Skin of body (tissue), 2 donors: ENCODE data around the gene USP53. TPM values are rescaled to one million over a fixed set of nuclear protein-coding genes. Genes with fewer than 3 reads are reported as not detected.
"Not testable (repeated sequence)": the region's sequence is repeated elsewhere in the genome, so short reads cannot be mapped to it uniquely, and the experiment has no call there.

Experiments used
- DNase-seq: peaks from one replicate; lab custom pipeline; 2025; lab: John Stamatoyannopoulos, UW
- total RNA-seq: library from RNA; depleted of rRNA; stranded (reverse); fragments of >200 nt; gene quantifications from one replicate; pipeline ENCODE4 v1.2.3, GENCODE V29; 2014

The USP53 gene
- 23.5 TPM for total RNA-seq

- DNase-seq: peak; percentile 88
Measured at GRCh38 chr4:119212234-119212963, at the start of gene USP53. TSS of gene USP53 (plus strand) at chr4:119212713. CDS start at chr4:119239760, 27,047 bp downstream.

DNA sequence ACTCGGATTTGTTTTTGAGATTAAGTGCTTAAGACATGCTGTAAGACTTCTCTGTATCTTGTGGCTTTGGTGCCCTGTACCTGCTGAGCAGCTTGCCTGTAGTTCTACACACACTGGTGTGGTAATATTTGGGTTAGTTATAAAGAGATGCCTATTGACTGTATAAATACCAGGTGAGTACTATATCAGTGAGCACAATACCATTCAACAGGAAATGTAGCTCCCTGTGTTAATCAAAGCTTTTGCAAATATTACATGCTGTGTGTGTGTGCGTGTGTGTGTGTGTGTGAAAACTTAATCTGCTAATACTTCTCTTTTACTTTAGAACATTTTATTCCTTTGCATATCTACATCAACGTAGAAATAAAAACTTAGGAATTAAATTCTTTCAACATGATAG, 46.7 kb upstream of the USP53 start:
- DNase-seq: no peak

DNA sequence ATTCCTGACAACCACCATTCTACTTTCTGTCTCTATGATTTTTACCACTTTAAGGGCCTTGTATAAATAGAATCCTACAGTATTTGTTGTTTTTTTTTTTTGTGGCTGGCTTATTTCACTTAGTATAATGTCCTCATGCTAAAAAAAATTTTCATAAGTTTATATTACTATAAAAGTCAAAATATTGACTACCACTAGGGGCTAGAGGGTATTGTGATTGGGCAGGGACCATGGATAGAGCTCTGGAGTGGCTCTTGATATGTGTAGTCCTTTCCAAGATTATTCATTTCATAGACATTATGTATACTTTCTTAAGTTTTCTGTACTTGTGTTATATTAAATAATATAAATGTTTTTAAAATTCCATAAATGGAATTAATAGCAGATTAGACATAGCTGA, 42.3 kb upstream of the USP53 start:
- no peak for DNase-seq

GRCh38 chr4:119172223-119172622, 40.3 kb upstream of the USP53 start:
- no peak for DNase-seq

- DNase-seq: not testable (repeated sequence)
Measured at GRCh38 chr4:119173729-119174361, 38.7 kb upstream of the USP53 start.

- no peak for DNase-seq
Measured at GRCh38 chr4:119179011-119179410, 33.5 kb upstream of the USP53 start.

- no peak for DNase-seq
Measured at GRCh38 chr4:119184128-119184527, 28.4 kb upstream of the USP53 start.

- DNase-seq: no peak
Measured at GRCh38 chr4:119189638-119190037, 22.9 kb upstream of the USP53 start.

DNA sequence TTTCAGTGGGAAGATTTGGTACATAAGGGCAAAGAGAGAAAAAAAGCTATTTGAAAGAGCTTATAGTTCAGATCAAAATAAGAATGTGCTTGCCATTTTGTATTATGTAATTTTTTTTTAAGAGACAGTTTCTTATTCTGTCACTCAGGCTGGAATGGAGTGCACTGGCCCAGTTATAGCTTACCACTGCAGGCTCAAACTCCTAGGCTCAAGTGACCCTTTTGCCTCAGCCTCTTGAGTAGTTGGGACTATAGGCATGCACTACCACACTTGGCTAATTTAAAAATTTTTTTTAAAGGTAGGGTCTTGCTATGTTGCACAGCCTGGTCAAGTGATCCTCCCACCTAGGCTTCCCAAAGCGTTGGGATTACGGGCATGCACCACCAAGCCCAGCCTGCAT, 22.2 kb upstream of the USP53 start:
- DNase-seq: no peak

- DNase-seq: no peak
Measured at GRCh38 chr4:119191505-119191904, 21.0 kb upstream of the USP53 start.

- no peak for DNase-seq
Measured at GRCh38 chr4:119197772-119198212, 14.7 kb upstream of the USP53 start.

GRCh38 chr4:119204916-119205315, 7.6 kb upstream of the USP53 start:
- DNase-seq: no peak

GRCh38 chr4:119205690-119206089, 6.8 kb upstream of the USP53 start:
- DNase-seq: no peak

- no peak for DNase-seq
Measured at GRCh38 chr4:119206178-119206577, 6.3 kb upstream of the USP53 start.

GRCh38 chr4:119207051-119207450, 5.5 kb upstream of the USP53 start:
- no peak for DNase-seq

DNA sequence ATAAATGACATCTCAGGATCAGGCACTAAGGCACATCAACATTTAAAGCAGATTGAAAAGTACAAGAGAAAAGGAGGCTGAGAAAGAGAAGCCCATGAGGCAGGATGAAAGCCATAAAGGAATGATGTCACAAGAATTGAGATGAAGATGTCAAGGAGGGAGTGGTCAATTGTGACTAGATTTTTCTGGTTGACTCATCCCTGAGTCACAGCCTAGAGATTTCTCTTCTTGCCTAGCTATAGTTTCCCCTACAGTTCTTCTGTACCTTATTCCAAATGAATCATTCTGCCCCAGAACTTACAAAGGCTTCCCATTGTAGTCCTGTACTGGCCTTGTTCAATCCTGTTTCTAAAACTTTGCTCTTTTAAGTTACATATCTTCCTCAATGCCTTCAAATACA, 3.4 kb upstream of the USP53 start:
- DNase-seq: no peak

- DNase-seq: no peak
Measured at GRCh38 chr4:119209586-119209985, 2.9 kb upstream of the USP53 start.

DNA sequence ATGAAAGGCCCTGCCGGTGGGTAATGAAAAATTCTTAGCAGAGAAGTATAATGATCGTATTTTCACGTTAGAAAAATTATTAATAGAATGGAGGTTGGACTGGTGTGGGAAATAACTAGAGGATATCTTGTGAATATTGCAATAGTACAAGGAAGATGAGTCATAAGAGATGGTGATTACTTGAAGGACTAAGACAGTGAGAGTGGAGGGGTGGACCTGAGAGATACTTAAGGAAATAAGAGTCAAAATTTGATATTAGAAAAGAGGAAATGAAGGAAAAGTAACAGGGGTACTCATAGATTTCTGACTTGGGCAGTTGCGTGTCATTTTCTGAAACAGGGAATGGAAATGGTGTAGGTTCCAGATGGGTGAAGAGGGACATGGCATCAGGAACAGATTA, 1.7 kb upstream of the USP53 start:
- DNase-seq: no peak

DNA sequence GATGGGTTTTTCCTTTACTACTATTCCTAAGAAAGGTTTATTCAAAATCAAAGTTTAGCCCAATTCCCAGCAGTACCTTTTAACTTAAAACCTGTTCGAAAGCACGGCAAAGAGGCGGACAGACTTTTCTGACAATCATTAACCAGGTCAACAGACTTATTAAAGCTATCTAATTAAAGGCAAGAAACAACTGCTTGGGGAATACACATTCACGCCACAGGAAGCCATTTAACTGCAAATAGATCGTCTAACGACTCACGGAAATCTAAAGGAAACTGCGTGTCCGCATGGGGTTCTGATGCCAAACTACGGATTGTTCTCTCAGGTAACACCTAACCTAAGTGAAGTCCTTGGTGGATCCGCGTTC, 663 bp upstream of the USP53 start:
- DNase-seq: peak; percentile 49

GRCh38 chr4:119212964-119213606, 572 bp downstream of the USP53 start:
- peak; percentile 20 for DNase-seq

- no peak for DNase-seq
Measured at GRCh38 chr4:119218093-119218492, 5.6 kb downstream of the USP53 start.

GRCh38 chr4:119221412-119221811, 8.9 kb downstream of the USP53 start:
- no peak for DNase-seq

DNA sequence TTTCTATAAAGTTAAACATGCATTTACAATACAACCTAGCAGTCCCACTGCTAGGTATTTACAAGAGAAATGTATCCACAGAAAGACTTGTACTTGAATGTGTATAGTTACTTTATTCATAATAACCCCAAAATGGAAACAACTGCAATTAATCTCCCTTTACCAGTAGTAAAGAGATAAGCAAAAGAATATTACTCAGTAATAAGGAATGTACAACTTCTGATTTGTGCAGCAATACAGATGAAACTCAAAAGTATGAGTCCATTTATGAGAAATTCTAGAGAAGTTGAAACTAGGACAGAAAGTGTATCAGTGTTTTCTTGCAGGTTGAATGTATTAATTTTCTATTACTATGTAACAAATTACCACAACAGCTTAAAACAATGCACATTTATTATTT, 15.2 kb downstream of the USP53 start:
- no peak for DNase-seq
